IMR-90 (cell line): ENCODE data around the gene LDB2.

Experiments
- BHLHE40 ChIP-seq: fragments of 150-350 bp; IDR thresholded peaks from 2 replicates; pipeline ENCODE4 v1.6.1; 2016; ENCODE audit warnings: mild to moderate bottlenecking, low read depth, low read length
- CEBPB ChIP-seq: IDR thresholded peaks from 2 replicates; pipeline ENCODE4 v1.6.1; 2012; ENCODE audit warnings: low read depth, low read length, improper control_type of control experiment
- CHD1 ChIP-seq: IDR thresholded peaks from 2 replicates; pipeline ENCODE4 v1.6.1; 2012; ENCODE audit warnings: low read depth, low read length, improper control_type of control experiment
- FOS ChIP-seq: fragments of 150-350 bp; IDR thresholded peaks from 2 replicates; pipeline ENCODE4 v1.6.1; 2016; ENCODE audit warnings: low read depth, low read length
- MAFK ChIP-seq: IDR thresholded peaks from 2 replicates; pipeline ENCODE4 v1.6.1; 2012; ENCODE audit warnings: low read depth, low read length, improper control_type of control experiment
- MAZ ChIP-seq: IDR thresholded peaks from 2 replicates; pipeline ENCODE4 v1.6.1; 2012; ENCODE audit warnings: low read depth, mild to moderate bottlenecking, low read length, improper control_type of control experiment, moderate library complexity, borderline replicate concordance
- NFE2L2 ChIP-seq: fragments of 150-350 bp; IDR thresholded peaks from 2 replicates; pipeline ENCODE4 v1.6.1; 2016; ENCODE audit warnings: low read depth, mild to moderate bottlenecking, low read length
- POLR2A ChIP-seq: IDR thresholded peaks from 2 replicates; pipeline ENCODE4 v1.6.1; 2012; ENCODE audit warnings: mild to moderate bottlenecking, low read depth, low read length
- RAD21 ChIP-seq: IDR thresholded peaks from 2 replicates; pipeline ENCODE4 v1.6.1; 2012; ENCODE audit warnings: low read length, improper control_type of control experiment
- RCOR1 ChIP-seq: IDR thresholded peaks from 2 replicates; pipeline ENCODE4 v1.6.1; 2012; ENCODE audit warnings: mild to moderate bottlenecking, low read length, improper control_type of control experiment; ENCODE audit not compliant: insufficient replicate concordance
- SMC3 ChIP-seq: fragments of 150-350 bp; IDR thresholded peaks from 2 replicates; pipeline ENCODE4 v1.6.1; 2016; ENCODE audit warnings: low read depth, mild to moderate bottlenecking, antibody characterized with exemption, low read length, moderate library complexity
- TF ChIP-seq, protein P1 (sequence below): conservative IDR thresholded peaks from 2 replicates; pipeline ENCODE4 v1.5.1; 2012; ENCODE audit warnings: mild to moderate bottlenecking, low read depth, low read length, improper control_type of control experiment
- TF ChIP-seq, protein P2 (sequence below): fragments of 150-350 bp; IDR thresholded peaks from 2 replicates; pipeline ENCODE4 v1.6.1; 2016; ENCODE audit warnings: low read depth, mild to moderate bottlenecking, low read length, moderate library complexity, borderline replicate concordance
- TF ChIP-seq, protein P3 (sequence below): fragments of 150-350 bp; IDR thresholded peaks from 2 replicates; pipeline ENCODE4 v1.6.1; 2017; ENCODE audit warnings: mild to moderate bottlenecking, antibody characterized with exemption, low read length, low read depth

DNA sequence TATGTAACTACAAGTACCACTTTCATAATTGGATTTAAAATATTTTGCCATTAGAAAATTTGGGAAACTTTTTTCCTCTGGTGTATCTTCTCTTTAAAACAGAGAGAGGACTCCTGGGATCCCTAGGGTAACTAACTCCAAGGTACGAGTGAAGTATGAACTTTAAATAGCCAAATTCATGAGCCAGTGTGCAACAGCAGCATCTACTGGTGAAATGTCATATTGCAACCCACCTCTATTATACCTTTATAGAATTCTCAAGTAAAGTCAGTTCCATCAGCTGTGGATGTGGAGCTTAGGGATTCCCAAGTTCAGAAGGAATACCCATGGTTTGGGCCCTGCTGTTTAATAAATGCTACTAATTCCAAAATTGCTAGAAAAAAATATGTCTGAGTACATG, 389.5 kb downstream of the LDB2 start:
- TF ChIP-seq POLR2A (no peak), FOS (no peak), SMC3 (no peak), MAFK (no peak), CEBPB (no peak), NFE2L2 (no peak), RAD21 (no peak), RCOR1 (no peak), CHD1 (no peak), MAZ (no peak), BHLHE40 (no peak)
- TF ChIP-seq, protein P1, sequence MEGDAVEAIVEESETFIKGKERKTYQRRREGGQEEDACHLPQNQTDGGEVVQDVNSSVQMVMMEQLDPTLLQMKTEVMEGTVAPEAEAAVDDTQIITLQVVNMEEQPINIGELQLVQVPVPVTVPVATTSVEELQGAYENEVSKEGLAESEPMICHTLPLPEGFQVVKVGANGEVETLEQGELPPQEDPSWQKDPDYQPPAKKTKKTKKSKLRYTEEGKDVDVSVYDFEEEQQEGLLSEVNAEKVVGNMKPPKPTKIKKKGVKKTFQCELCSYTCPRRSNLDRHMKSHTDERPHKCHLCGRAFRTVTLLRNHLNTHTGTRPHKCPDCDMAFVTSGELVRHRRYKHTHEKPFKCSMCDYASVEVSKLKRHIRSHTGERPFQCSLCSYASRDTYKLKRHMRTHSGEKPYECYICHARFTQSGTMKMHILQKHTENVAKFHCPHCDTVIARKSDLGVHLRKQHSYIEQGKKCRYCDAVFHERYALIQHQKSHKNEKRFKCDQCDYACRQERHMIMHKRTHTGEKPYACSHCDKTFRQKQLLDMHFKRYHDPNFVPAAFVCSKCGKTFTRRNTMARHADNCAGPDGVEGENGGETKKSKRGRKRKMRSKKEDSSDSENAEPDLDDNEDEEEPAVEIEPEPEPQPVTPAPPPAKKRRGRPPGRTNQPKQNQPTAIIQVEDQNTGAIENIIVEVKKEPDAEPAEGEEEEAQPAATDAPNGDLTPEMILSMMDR = peak; percentile 32; the same call in 1 of the 2 replicates
- TF ChIP-seq, protein P2, sequence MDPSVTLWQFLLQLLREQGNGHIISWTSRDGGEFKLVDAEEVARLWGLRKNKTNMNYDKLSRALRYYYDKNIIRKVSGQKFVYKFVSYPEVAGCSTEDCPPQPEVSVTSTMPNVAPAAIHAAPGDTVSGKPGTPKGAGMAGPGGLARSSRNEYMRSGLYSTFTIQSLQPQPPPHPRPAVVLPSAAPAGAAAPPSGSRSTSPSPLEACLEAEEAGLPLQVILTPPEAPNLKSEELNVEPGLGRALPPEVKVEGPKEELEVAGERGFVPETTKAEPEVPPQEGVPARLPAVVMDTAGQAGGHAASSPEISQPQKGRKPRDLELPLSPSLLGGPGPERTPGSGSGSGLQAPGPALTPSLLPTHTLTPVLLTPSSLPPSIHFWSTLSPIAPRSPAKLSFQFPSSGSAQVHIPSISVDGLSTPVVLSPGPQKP = no peak
- TF ChIP-seq, protein P3, sequence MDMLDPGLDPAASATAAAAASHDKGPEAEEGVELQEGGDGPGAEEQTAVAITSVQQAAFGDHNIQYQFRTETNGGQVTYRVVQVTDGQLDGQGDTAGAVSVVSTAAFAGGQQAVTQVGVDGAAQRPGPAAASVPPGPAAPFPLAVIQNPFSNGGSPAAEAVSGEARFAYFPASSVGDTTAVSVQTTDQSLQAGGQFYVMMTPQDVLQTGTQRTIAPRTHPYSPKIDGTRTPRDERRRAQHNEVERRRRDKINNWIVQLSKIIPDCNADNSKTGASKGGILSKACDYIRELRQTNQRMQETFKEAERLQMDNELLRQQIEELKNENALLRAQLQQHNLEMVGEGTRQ = no peak
